Osteoblast (primary cell): ENCODE results near the gene MIS18BP1. TPM values are rescaled to one million over a fixed set of nuclear protein-coding genes. Genes with fewer than 3 reads are reported as not detected.
A peak's percentile ranks its signal among the peaks of the same experiment; 100 is the strongest.

Experiments
- DNase-seq: peaks from one replicate; pipeline ENCODE4 v3.0.0; 2011; ENCODE audit warnings: low spot score, mixed read lengths; ENCODE audit not compliant: insufficient read length; ENCODE audit errors: missing footprints
- H2AFZ ChIP-seq: 2 replicates; pipeline ENCODE4 v1.6.0; 2011; ENCODE audit warnings: mild to moderate bottlenecking, low read length
- H3K27ac ChIP-seq: 2 replicates; pipeline ENCODE4 v1.5.1; 2011; ENCODE audit warnings: mild to moderate bottlenecking, low read depth, low read length, moderate library complexity
- H3K27me3 ChIP-seq: 2 replicates; pipeline ENCODE4 v1.6.0; 2012; ENCODE audit warnings: mild to moderate bottlenecking, control low read depth, inconsistent platforms, low read length, moderate library complexity; ENCODE audit not compliant: insufficient read depth
- H3K36me3 ChIP-seq: 2 replicates; pipeline ENCODE4 v1.5.1; 2011; ENCODE audit warnings: mild to moderate bottlenecking, low read length, control low read depth, moderate library complexity; ENCODE audit not compliant: insufficient read depth
- H3K4me1 ChIP-seq: 2 replicates; pipeline ENCODE4 v1.5.1; 2011; ENCODE audit warnings: mild to moderate bottlenecking, low read length, control low read depth, moderate library complexity; ENCODE audit not compliant: insufficient read depth
- H3K4me2 ChIP-seq: 2 replicates; pipeline ENCODE4 v1.6.0; 2011; ENCODE audit warnings: mild to moderate bottlenecking, low read length; ENCODE audit not compliant: insufficient read depth
- H3K4me3 ChIP-seq: fragments of 200-600 bp; sonication (generic); 3 replicates; pipeline ENCODE4 v1.5.1; 2012; ENCODE audit warnings: mild to moderate bottlenecking, low read length, inconsistent platforms; ENCODE audit not compliant: insufficient read depth
- H3K79me2 ChIP-seq: 2 replicates; pipeline ENCODE4 v1.6.0; 2012; ENCODE audit warnings: mild to moderate bottlenecking, low read length, control low read depth, inconsistent platforms; ENCODE audit not compliant: insufficient read depth
- H3K9me3 ChIP-seq: 2 replicates; pipeline ENCODE4 v1.5.1; 2011; ENCODE audit warnings: low read depth, low read length, control low read depth
- H4K20me1 ChIP-seq: 2 replicates; pipeline ENCODE4 v1.6.0; 2012; ENCODE audit warnings: mild to moderate bottlenecking, low read length, control low read depth; ENCODE audit not compliant: insufficient read depth
- total RNA-seq: library from RNA; depleted of rRNA; stranded (reverse); fragments of >200 nt; gene quantifications from 2 replicates; pipeline ENCODE4 v1.2.3, GENCODE V29; 2012
- TF ChIP-seq, protein P1 (sequence below): IDR thresholded peaks from 2 replicates; pipeline ENCODE4 v1.5.1; 2011; ENCODE audit warnings: mild to moderate bottlenecking, low read depth, low read length, moderate library complexity; ENCODE audit errors: extremely low read depth

The MIS18BP1 gene
- total RNA-seq, 1 donor = 29.7 TPM

DNA sequence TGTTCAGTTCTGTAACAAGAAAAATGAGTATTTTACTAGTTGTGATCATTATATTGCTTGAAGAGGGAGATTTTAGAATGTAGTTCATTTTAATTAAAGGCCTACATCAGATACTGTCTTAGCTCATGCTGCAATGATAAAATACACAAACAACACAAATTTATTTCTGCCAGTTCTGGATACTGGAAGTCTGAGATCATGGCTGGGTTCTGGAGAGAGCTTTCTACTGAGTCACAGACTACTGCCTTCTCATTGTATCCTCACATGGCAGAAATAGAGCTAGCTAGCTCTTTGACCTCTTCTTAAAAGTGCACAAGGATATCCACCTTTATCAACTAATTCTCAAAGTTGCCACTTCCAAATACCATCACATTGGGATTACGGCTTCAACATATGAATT, 53.8 kb downstream of the MIS18BP1 start:
- H3K27ac ChIP-seq = peak overlapping the region; percentile 51
- H4K20me1 ChIP-seq = no peaks in the 10 kb centered on the region
- no peak overlapping the region for H3K4me3 ChIP-seq
- no peaks in the 10 kb centered on the region for H3K36me3 ChIP-seq
- no peak overlapping the region for H2AFZ ChIP-seq
- H3K27me3 ChIP-seq = no peaks in the 10 kb centered on the region
- no peak for DNase-seq
- H3K4me1 ChIP-seq = peaks cover 13% of the 10 kb centered on the region
- no peak overlapping the region for H3K4me2 ChIP-seq
- TF ChIP-seq, protein P1, sequence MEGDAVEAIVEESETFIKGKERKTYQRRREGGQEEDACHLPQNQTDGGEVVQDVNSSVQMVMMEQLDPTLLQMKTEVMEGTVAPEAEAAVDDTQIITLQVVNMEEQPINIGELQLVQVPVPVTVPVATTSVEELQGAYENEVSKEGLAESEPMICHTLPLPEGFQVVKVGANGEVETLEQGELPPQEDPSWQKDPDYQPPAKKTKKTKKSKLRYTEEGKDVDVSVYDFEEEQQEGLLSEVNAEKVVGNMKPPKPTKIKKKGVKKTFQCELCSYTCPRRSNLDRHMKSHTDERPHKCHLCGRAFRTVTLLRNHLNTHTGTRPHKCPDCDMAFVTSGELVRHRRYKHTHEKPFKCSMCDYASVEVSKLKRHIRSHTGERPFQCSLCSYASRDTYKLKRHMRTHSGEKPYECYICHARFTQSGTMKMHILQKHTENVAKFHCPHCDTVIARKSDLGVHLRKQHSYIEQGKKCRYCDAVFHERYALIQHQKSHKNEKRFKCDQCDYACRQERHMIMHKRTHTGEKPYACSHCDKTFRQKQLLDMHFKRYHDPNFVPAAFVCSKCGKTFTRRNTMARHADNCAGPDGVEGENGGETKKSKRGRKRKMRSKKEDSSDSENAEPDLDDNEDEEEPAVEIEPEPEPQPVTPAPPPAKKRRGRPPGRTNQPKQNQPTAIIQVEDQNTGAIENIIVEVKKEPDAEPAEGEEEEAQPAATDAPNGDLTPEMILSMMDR = no peak
- no peaks in the 10 kb centered on the region for H3K79me2 ChIP-seq
- no peaks in the 10 kb centered on the region for H3K9me3 ChIP-seq

DNA sequence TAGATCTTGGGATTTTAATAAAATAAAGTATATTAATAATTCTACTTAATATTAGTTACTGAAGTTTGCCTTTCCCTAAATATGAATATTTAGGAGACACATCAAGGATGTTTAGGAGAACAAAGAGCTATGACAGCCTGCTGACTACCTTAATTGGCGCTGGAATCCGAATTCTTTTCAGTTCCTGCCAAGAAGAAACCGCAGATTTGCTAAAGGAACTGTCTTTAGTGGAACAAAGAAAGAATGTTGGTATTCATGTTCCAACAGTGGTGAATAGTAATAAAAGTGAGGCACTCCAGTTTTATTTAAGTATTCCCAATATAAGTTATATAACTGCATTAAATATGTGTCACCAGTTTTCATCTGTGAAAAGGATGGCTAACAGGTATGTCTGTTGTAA, 54.5 kb downstream of the MIS18BP1 start:
- Histone ChIP-seq H3K79me2 (no peaks in the 10 kb centered on the region), H3K4me1 (peaks cover 13% of the 10 kb centered on the region), H3K36me3 (no peaks in the 10 kb centered on the region), H4K20me1 (no peaks in the 10 kb centered on the region), H3K27ac (peak overlapping the region; percentile 51), H3K27me3 (no peaks in the 10 kb centered on the region), H3K4me2 (peak overlapping the region; percentile 21), H3K9me3 (no peaks in the 10 kb centered on the region), H3K4me3 (no peak overlapping the region), H2AFZ (no peak overlapping the region)
- DNase-seq = no peak
- TF ChIP-seq, protein P1 = no peak

DNA sequence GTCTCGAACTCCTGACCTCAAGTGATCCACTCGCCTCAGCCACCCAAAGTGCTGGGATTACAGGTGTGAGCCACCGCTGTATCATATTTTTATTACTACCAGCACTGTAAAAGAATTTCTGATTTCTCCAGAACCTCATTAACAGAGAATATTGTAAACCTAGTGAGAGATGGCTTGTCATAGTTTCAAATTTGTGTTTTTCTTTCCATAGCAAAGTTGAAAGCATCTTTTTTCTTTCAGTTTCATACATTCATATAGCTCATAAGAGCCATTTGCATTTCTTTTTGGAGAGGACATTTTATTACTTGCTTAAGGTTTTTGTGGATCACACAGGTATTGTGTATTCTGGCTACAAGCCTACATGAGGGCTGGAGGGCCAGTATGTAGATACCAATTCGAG, 58.0 kb downstream of the MIS18BP1 start:
- no peak for DNase-seq
- peak overlapping the region; percentile 35 for H3K4me2 ChIP-seq
- TF ChIP-seq, protein P1 = no peak

DNA sequence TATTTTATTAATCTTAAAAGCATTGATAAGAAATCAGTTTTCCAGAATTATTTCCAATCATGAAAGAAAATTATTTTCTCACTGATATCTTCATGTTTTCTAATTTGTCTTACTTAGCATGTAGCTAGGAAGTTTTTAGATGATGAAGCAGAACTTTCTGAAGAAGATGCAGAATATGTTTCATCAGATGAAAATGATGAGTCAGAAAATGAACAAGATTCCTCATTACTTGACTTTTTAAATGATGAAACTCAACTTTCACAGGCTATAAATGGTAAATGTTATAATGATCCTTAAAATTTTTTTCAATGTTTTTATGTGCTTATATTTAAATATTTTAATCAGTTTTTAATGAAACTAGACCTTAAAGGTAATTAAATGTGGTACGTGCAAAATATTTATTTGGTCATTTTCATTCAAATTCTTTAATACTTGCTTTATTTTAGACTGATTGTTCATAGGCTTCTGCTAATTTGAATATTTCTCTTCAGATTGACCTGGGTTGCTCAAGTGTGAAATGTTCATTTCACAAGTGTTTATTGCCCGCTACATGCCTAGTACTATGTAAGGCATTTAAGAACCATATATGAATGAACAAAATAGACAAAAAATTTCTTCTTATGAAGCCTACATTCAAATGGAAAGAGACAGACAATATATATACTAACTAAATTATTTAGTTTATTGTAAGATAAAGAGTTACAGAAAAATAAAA, 67.7 kb downstream of the MIS18BP1 start:
- Histone ChIP-seq H3K4me1 (peaks cover 19% of the 10 kb centered on the region), H3K79me2 (no peaks in the 10 kb centered on the region), H3K9me3 (no peaks in the 10 kb centered on the region), H4K20me1 (no peaks in the 10 kb centered on the region), H3K36me3 (no peaks in the 10 kb centered on the region), H3K27me3 (no peaks in the 10 kb centered on the region), H3K4me3 (no peak overlapping the region), H2AFZ (no peak overlapping the region), H3K27ac (no peak overlapping the region), H3K4me2 (no peak overlapping the region)
- TF ChIP-seq, protein P1 = no peak
- DNase-seq = no peak

More for the DNA sequence above, 58.0 kb downstream of the MIS18BP1 start:
- no peaks in the 10 kb centered on the region for H3K27me3 ChIP-seq
- peak overlapping the region; percentile 70 for H2AFZ ChIP-seq
- peaks cover 13% of the 10 kb centered on the region for H3K4me1 ChIP-seq
- H4K20me1 ChIP-seq = no peaks in the 10 kb centered on the region
- H3K4me3 ChIP-seq = no peak overlapping the region
- no peaks in the 10 kb centered on the region for H3K79me2 ChIP-seq
- no peaks in the 10 kb centered on the region for H3K9me3 ChIP-seq
- no peaks in the 10 kb centered on the region for H3K36me3 ChIP-seq
- H3K27ac ChIP-seq = no peak overlapping the region
